ENCODE data around the gene HS3ST4.

- no peak for TF ChIP-seq EZH2 (IDR thresholded peaks at IDR 0.05; ENCODE audit: insufficient read depth, poor library complexity, severe bottlenecking)
- no peak for TF ChIP-seq EZH2phosphoT487 (IDR thresholded peaks at IDR 0.05; ENCODE audit: insufficient read depth, low read depth)
Observed at GRCh38 chr16:26005336-26005735, 313.6 kb downstream of the HS3ST4 start.
